Measurements from ENCODE around the gene SPNS3. TPM values are rescaled to one million over a fixed set of nuclear protein-coding genes. Genes with fewer than 3 reads are reported as not detected.

Gene SPNS3
- polyA plus RNA-seq, 4 donors, result 2.0 to 2.9 (median 2.3) TPM

DNA sequence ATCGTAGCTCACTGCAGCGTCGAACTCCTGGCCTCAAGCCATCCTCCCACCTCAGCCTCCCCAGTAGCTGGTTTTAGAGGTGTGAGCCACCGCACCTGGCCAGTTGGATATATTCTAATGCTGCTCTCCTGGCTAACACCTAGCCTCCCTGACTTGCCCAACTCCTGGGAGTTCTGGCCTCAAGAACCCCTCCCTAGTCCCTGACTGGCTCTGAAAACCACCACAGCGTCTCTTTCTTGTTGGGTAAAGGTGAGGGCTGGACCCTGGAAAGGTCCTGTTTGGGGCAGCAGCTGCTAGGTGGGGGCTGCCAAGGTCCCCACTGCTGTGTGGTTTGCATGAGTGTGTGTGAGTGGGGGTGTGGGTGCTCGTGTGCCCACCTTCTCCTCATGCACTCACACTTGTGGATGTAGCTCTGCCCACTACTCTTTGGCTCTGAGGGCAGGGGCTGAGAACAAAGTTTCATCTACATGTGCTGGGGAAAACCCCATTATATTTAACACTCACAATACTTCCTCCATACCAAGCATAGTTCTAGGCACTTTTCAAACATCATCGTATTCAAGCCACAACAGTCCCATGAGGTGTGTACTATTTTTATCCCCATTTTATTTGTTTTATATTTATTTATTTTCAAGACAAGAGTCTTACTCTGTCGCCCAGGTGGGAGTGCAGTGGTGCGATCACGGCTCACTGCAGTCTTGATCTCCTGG is 7.1 kb upstream of the SPNS3 start:
- no peak for DNase-seq (ENCODE audit: low read depth in 4 of 4, low spot score in 3 of 4)

DNA sequence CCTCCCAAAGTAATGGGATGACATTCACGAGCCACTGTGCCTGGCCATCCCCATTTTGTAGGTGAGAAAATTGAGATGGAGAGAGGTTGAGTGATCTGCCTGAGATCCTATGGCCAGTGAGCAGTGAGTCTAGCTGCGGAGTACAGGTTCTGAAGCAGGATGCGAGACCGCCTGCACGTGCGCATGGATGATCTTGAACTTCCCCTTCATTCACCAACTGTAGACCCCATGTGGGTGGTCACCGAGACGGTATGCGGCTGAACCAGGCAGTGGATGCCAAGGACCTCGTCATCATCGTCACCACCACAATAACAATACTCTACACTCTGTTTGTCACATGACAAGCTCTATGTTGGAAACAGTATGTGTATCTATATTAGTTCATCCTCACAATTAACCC is 6.2 kb upstream of the SPNS3 start:
- DNase-seq (ENCODE audit: low read depth in 4 of 4, low spot score in 3 of 4), result no peak

DNA sequence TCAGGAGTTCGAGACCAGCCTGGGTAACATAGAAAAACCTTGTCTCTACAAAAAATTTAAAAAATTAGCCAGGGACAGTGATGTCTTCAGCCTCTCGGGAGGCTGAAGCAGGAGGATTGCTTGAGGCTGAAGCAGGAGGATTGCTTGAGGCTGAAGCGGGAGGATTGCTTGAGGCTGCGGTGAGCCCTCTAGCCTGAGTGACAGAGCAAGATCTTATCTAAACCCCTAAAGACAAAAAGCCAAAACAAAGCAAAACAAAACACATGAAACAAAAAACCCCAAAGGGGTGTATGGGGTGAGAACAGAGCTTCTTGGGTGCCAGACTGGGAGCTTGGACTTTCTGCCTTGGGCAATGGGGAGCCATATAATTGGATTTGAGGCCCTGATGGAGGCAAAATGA is 2.6 kb downstream of the SPNS3 start:
- DNase-seq (ENCODE audit: low read depth in 4 of 4, low spot score in 3 of 4), result no peak

DNA sequence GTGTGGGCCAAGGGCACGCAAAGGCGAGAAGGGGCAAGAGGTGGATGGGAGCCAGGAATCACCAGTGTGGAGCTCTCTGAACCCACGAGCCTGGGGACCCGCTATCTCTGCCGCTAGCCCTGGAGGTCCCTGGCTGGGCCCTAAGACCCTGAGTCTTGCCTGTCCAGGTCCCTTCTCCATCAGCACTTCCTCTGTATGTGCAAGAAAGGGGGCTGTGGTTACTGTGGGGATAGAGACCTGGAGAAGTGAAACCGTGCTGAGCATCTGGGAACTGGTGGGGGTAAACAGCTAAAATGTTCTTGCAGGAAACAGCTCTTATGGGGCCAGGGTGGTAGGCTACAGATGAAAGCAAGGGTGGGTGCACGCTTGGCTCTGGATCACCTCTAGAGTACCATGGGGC is 3.1 kb downstream of the SPNS3 start:
- DNase-seq (ENCODE audit: low read depth in 4 of 4, low spot score in 3 of 4), result no peak

DNA sequence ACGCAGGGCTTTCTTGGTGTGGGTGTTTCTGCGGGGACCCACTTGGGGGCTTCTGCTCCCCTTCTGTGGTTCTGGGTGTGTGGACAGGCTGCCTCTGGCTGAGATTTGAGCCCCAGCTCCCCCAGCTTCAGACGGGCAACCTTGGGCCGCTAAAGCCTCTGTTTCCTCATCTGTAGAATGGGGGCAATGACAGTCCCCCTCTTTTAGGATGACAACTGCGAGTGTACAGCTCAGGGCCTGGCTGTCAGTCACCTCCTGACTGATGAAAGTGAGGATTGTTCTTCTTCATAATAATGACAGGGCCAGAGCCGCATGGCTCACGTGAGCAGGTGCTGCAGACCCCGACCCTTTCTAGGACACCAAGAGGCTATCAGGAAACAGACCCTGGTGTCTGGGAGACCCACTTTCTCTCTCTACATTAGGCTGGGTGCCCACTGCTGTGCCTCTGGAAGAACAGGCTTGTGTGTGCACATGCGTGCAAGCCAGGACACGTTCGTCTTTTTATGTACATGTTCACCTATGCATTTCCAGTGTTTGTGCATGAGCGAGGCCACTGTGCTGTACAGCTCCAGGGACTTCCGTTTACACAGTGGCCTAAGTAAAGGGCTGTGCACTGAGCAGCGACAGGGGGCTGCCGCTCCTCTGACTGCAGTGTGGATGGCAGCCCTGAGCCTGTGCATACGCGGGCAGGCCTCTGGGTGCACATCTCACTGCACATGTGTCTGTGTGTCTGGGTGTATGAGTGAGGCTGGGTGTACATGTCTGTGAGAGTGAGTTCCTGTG is 4.6 kb downstream of the SPNS3 start:
- DNase-seq (ENCODE audit: low read depth in 4 of 4, low spot score in 3 of 4), result no peak

DNA sequence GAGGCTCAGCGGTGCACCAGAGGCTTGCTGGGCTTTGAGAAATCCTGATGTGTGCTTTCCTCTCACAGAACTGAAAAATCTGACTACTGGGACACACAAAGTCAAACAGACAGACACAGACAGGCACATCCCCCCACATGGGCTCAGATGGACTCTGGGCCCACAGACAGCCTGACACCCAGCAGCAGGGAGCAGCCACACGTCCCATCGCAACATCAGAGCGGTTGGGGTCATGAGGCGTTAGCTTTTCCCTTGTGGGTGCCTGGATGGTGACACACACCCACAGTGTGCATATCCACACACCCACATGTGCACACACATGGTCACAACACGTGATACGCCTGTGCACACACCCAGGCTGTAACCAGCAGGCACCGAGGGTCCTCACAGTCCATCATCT is 6.3 kb downstream of the SPNS3 start:
- DNase-seq (ENCODE audit: low read depth in 4 of 4, low spot score in 3 of 4), result no peak

DNA sequence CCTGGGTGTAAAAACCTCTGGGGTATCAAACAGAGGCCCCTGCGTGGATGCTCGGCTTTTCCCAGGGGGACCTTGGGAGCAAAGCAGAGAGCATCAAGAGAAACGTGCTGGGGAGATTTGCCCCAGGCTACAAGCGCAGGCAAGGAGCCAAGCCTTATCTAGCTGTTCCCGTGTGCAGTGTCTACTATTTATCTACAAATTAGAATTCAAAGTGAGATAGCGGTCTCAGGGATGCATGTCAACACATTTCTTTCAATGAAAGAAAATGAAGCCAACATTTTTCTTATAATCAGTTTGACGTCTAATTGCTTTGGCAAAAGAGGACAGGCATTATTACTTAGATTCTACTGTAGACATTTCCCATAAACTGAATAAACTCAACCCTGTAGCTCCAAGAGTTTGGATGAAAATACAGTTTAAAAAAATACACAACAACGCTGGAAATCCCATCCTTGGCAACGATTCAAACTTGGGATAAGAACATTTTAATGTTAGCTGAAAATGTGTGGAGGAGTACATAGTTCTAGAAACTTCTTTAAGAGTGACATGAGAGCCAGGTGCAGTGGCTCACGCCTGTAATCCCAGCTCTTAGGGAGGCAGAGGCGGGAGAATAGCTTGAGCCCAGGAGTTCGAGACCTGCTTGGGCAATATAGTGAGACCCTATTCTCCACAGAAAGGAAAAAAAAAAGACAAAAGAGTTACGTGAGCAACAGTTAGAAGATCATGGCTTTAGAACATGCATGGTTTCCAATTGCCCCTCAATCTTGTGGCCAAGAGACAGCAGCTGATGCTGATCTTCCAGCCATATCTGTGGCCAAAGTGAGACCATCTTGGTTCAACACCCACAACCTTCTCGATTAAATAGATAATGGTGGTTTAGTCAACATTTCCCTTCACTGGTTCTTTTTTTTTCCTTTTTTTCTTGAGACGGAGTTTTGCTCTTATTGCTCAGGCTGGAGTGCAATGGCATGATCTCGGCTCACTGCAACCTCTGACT is 7.2 kb downstream of the SPNS3 start:
- peak in 3 of 4 donors; percentile 12 to 29 (median 28) for DNase-seq (ENCODE audit: low read depth in 4 of 4, low spot score in 3 of 4)

DNA sequence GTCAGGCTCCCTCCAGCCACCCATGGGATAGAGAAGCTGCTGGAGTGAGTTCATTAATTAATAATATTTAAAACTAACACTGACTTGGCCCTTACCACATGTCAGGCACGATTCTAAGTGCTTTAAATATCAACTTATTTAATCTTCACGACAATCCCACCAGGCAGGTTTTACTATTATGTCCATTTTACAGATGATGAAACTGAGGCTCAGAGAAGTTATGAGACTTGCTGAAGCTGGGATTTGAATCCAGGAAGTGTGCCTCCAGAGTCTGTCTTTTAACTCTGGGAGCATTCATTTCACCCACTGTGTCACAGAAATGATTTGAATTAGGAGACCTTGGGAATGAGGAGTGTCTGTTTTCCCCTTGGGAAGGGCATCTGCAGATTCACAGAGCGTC is 8.8 kb downstream of the SPNS3 start:
- no peak for DNase-seq (ENCODE audit: low read depth in 4 of 4, low spot score in 3 of 4)

DNA sequence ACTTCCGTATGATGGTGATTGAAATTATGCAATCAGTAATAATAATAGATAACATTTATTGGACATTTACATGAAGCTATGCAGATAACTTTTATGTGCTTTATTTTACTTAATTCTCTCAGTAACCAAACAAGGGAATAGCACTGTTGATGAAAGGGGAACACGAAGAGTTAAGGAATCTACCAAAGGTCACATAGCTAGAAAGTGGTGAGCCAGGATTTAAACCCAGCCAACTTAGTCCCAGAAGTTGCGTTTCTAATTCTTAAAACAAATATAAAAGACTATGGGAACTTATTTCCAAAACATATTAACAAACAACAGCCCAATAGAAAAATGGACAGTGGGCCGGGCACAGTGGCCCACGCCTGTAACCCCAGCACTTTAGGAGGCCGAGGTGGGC is 9.7 kb downstream of the SPNS3 start:
- DNase-seq (ENCODE audit: low read depth in 4 of 4, low spot score in 3 of 4), result no peak

DNA sequence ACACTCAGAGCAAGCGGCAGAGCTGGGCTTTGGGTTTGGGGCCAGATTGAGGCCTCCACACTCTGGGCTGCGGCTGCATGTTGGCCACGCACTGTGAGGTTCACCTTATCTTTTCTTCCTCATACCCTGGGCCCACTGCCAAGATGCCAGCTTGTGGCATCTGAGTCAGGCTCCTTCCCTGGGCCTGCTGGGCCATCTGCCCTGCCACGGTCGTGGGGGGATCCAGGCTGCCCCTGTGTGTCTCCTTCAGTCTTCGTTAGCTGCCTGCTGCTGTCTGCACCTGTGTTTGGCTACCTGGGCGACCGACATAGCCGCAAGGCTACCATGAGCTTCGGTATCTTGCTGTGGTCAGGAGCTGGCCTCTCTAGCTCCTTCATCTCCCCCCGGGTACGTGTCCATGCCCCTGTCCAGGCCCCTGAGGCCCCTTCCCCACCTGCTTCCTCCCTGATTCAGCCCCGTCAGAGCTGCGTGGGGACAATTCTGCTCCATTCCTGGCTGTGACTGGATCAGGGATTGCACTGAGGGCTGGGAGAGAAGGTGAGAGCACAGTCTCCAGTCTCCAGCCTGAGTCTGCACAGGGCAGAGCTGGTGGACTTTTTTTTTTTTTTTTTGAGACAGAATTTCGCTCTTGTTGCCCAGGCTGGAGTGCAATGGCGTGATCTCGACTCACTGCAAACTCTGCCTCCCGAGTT is 11.2 kb downstream of the SPNS3 start:
- DNase-seq (ENCODE audit: low read depth in 4 of 4, low spot score in 3 of 4), result no peak

DNA sequence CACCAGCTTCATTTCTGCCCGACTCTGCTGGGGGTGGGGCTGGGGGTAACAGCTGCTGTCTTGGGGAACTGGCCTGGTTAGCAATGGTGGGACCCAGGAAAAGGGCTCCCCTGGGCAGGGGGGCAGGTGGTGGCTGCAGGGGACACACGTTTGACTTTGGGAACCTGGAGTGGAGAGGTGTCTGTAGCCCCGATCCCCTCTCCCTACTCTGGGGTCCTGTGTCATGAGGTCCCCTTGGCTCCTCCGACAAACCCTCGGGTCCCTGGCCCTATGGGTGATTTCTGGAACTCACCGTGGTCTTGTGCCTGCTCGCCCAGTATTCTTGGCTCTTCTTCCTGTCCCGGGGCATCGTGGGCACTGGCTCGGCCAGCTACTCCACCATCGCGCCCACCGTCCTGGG is 12.0 kb downstream of the SPNS3 start:
- no peak for DNase-seq (ENCODE audit: low read depth in 4 of 4, low spot score in 3 of 4)

DNA sequence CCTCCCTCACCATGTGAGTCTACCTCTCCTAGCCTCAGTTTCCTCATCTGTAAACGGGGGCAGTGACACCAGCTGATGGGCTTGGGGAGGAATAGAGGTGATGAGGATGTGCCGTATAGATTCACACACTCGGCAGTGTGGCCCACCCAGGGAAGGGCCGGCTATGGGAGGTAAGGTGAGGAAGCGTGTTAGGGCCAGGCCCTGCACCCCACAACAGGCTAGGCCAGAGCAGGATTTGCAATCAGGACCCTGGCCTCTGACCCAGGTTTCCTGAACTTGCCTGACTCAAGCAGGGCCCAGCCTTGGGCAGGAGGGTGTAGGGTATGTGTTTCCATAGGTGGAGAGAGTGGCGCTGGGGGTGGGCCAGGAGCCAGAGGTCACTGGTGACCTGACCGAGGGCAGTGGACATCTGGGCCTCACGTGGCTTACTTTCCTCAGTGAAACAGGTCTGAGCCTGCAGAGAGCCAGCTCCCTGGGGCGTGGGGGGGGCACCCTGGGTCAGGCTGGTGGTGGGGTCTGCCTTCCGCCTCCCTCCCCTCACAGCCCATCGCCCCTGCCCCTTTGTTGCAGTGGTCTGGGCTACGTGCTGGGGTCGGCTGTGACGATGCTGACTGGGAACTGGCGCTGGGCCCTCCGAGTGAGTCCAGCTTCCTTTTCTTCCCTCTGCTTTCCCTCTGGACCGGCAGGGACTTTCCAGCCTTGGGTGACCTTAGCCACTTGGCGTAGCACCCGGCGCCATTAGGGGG is 12.8 kb downstream of the SPNS3 start:
- no peak for DNase-seq (ENCODE audit: low read depth in 4 of 4, low spot score in 3 of 4)

DNA sequence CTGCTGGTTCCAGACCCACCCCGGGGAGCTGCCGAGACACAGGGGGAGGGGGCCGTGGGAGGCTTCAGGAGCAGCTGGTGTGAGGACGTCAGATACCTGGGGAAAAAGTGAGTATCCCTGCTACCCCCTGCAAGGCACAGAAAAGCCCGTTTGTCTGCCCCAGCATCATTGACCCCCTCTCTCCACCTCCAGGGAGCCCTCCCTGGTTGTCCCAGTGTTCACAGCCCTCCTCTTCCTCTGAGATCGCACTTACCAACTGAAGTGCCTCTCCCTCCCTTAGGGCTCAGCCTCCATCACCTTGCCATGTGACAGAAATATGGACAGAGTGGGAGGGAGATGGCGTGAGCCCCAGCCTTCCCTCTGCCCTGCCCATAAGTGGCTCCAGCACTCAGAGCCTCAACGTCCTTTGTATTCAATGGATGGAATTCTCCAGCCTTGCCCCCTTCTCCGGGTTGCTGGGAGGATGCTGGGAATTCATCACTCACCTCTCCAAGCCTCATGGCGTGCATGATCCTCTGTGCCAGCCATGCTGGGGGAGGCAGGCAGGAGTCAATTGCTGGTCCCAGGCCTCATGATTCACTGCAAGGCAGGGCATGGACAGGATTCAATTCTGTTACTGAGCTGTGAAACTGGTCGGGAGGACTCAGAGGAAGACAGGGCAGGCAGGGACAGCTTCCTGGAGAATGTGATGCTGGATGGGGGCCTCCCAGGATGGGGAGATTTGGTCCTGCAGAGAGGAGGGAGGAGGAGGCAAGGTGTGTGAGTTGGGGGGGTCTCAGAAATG is 14.6 kb downstream of the SPNS3 start:
- DNase-seq (ENCODE audit: low read depth in 4 of 4, low spot score in 3 of 4), result no peak

DNA sequence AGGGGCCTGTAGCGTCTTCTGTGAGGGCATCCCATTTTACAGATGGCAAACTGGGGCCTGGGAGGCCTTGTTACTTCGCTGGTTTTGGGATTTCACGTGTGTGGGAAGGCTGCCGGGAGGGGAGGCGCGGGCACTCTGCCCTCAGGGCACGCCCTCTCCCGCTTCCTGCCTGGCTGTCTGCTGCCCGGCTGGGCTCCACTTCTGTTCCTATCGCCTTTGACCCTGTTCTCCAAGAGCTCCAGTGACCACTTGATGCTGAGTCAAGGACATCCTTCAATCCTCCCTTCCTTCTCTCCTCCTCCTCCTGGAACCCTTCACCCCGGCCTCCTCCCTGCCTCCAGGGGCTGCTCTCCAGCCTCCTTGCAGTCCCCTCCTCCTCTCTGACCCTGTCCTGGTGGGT is 16.0 kb downstream of the SPNS3 start:
- DNase-seq (ENCODE audit: low read depth in 4 of 4, low spot score in 3 of 4), result no peak

DNA sequence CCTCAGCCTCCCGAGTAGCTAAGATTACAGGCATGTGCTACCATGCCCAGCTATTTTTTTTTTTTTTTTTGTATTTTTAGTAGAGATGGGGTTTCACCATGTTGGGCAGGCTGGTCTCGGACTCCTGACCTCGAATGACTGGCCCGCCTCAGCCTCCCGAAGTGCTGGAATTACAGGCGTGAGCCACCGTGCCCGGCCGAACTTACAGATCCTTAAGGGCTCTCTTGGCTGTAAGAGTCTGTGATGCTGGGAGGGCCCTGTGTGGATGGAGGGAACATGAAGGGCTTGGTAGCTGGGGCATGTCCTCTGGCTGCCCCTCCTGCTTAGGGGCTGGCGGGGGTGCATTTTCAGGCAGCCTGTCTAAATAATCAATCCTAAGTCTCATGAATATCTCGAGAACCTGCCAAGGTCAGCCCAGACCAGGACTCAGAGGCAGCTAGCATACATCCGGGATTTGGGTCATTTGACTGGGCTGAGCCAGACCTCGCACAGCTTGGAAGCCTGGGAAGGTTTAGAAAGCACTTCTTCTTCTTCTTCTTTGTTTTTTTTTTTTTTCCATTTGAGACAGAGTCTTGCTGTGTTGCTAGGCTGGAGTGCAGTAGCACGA is 17.1 kb downstream of the SPNS3 start:
- no peak for DNase-seq (ENCODE audit: low read depth in 4 of 4, low spot score in 3 of 4)

DNA sequence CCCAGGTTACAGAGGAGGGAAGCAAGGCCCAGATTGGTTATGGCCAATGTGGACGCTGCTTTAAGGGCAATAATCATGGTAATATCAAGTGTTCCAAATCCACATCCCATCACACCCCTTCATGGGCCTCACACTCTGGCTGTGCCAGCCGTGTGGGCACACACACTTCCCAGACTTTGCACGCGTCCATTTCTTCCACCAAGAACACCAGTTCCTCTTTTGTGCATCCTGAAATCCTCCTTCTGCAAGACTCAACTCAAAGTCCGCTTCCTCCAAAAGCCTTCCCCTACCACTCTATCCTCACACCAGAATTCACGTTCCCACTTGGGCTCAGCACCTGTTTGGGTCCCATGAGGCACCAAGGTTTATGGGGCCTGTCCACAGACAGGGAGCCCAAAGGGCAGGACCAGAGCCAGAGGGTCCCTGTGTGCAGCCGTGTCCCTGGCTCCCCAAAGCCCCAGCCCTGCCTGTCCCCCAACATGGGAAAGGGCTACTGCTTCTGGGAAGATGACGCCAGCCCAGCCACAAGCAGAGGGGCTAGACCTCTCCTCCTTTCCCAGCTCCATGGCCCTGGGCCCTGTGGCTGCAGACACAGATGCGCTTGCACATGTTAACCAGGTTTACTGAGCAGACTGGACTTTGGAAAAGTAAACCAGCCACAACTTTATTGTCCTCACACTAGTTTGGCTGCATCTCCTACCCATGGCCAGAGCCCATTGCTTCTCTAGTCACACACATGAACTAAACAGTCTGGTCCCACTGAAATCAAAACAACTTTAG is 20.3 kb downstream of the SPNS3 start:
- no peak for DNase-seq (ENCODE audit: low read depth in 4 of 4, low spot score in 3 of 4)

DNA sequence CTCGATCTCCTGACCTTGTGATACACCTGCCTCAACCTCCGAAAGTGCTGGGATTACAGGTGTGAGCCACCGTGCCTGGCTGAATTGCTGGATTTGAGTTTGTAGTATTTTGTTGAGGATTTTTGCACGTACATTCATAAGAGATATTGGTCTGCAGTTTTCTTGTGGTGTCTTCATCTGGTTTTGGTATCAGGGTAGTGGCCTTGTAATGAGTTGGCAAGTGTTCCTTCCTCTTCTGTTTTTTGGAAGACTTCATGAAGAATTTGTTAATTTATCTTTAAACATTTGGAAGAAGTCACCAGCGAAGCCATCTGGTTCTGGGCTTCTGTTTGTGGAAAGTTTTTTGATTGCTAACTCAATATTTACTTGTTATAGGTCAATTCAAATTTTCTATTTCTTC is 26.9 kb downstream of the SPNS3 start:
- DNase-seq (ENCODE audit: low read depth in 4 of 4, low spot score in 3 of 4), result no peak

Data from right renal pelvis (tissue), 4 donors.